SU-DHL-6 (cell line): ENCODE data around the gene VSTM5.
"Not testable (repeated sequence)": the region's sequence is repeated elsewhere in the genome, so short reads cannot be mapped to it uniquely, and the experiment has no call there.

Source experiments
- H2AFZ ChIP-seq: fragments of 200-600 bp; sonication (generic); 2 replicates; pipeline ENCODE4 v1.6.1; 2014; ENCODE audit warnings: low read depth, mild to moderate bottlenecking, moderate library complexity, mixed read lengths, antibody characterized with exemption, low read length; ENCODE audit not compliant: severe bottlenecking
- H3F3A ChIP-seq: fragments of 200-600 bp; shearing (Covaris generic); 2 replicates; pipeline ENCODE4 v1.6.0; 2016; ENCODE audit warnings: antibody characterized with exemption, mild to moderate bottlenecking; ENCODE audit not compliant: insufficient read depth
- H3K27ac ChIP-seq: fragments of 200-600 bp; sonication (generic); 2 replicates; pipeline ENCODE4 v1.5.1; 2016; ENCODE audit warnings: low read depth, mild to moderate bottlenecking, low read length, moderate library complexity, mixed read lengths
- H3K27me3 ChIP-seq: fragments of 200-600 bp; sonication (generic), shearing (Covaris generic); 2 replicates; pipeline ENCODE4 v1.6.0; 2014; ENCODE audit warnings: mild to moderate bottlenecking, low read length
- H3K36me3 ChIP-seq: fragments of 200-600 bp; sonication (generic); 2 replicates; pipeline ENCODE4 v1.6.1; 2014; ENCODE audit warnings: mild to moderate bottlenecking, low read length, mixed read lengths
- H3K4me2 ChIP-seq: fragments of 300-600, 200-600 bp; shearing (Covaris generic), sonication (generic); 2 replicates; pipeline ENCODE4 v1.6.0; 2014; ENCODE audit warnings: low read length, low read depth, mild to moderate bottlenecking; ENCODE audit not compliant: poor library complexity, severe bottlenecking
- H3K4me3 ChIP-seq: fragments of 200-600 bp; sonication (generic); 2 replicates; pipeline ENCODE4 v1.5.1; 2014; ENCODE audit warnings: antibody characterized with exemption, low read length, mild to moderate bottlenecking, mixed read lengths; ENCODE audit not compliant: insufficient read depth, poor library complexity, severe bottlenecking
- H3K79me2 ChIP-seq: fragments of 200-600 bp; sonication (generic); 2 replicates; pipeline ENCODE4 v1.6.1; 2014; ENCODE audit warnings: mild to moderate bottlenecking, low read length, moderate library complexity; ENCODE audit not compliant: insufficient read depth
- H3K9ac ChIP-seq: fragments of 200-600 bp; sonication (generic); 2 replicates; pipeline ENCODE4 v1.7.0; 2014; ENCODE audit warnings: mild to moderate bottlenecking, low read length
- H3K9me2 ChIP-seq: fragments of 200-600 bp; sonication (generic); replicated peaks from 2 replicates; pipeline ENCODE4 v1.6.1; 2014; ENCODE audit warnings: low read length; ENCODE audit not compliant: insufficient read depth
- H3K9me3 ChIP-seq: fragments of 200-600 bp; sonication (generic); 2 replicates; pipeline ENCODE4 v1.6.1; 2014; ENCODE audit warnings: low read length, mixed read lengths; ENCODE audit not compliant: insufficient read depth
- H4K20me1 ChIP-seq: fragments of 200-600 bp; sonication (generic); 2 replicates; pipeline ENCODE4 v1.6.1; 2014; ENCODE audit warnings: low read depth, mild to moderate bottlenecking, antibody characterized with exemption, low read length, moderate library complexity, mixed read lengths
- EZH2phosphoT487 ChIP-seq: fragments of 200-600 bp; sonication (generic), shearing (Covaris generic); conservative IDR thresholded peaks from 2 replicates; pipeline ENCODE4 v1.6.1; 2018; ENCODE audit warnings: mild to moderate bottlenecking, antibody characterized with exemption, low read length, moderate library complexity, mixed read lengths
- TF ChIP-seq, protein P1 (sequence below): fragments of 200-600 bp; sonication (generic); IDR thresholded peaks from one replicate; pipeline ENCODE4 v1.5.1; 2017; ENCODE audit warnings: antibody characterized with exemption, mild to moderate bottlenecking, low read length, moderate library complexity; ENCODE audit not compliant: insufficient read depth, poor library complexity, severe bottlenecking

The VSTM5 gene

DNA sequence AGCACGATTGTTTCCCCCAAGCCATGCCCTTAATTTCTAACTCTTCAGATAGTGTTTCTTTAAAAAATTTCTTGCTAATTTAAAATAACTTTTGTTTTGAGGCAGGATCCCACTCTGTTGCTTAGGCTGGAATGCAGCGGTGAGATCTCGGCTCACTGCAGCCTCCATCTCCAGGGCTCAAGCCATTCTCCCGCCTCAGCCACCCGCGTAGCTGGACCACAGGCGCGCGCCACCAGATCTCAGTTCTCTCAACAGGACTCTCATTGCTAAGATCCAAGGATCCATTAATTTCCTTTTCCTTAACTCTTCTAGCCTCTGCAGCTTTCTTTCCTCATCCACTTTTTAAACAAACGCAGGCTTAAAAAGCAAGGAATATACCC lies 66.7 kb downstream of the VSTM5 start:
- Histone ChIP-seq H3K27ac (peak overlapping the region; percentile 49), H3K27me3 (no peaks in the 10 kb centered on the region)

GRCh38 chr11:93783362-93783761 lies 67.1 kb downstream of the VSTM5 start:
- Histone ChIP-seq H3K9me2 (no peaks in the 10 kb centered on the region), H3K9ac (peak overlapping the region; percentile 97), H3K4me3 (peak overlapping the region; percentile 59), H3K4me2 (peak overlapping the region; percentile 73), H2AFZ (peak overlapping the region; percentile 88), H3K9me3 (no peaks in the 10 kb centered on the region), H3K27me3 (no peaks in the 10 kb centered on the region), H3F3A (peaks cover 6% of the 10 kb centered on the region; the same call in 1 of the 2 replicates), H4K20me1 (peaks cover 23% of the 10 kb centered on the region), H3K36me3 (peaks cover 11% of the 10 kb centered on the region; the same call in 1 of the 2 replicates), H3K79me2 (peaks cover 42% of the 10 kb centered on the region), H3K27ac (no peak overlapping the region)
- TF ChIP-seq EZH2phosphoT487, result no peak
- TF ChIP-seq, protein P1, sequence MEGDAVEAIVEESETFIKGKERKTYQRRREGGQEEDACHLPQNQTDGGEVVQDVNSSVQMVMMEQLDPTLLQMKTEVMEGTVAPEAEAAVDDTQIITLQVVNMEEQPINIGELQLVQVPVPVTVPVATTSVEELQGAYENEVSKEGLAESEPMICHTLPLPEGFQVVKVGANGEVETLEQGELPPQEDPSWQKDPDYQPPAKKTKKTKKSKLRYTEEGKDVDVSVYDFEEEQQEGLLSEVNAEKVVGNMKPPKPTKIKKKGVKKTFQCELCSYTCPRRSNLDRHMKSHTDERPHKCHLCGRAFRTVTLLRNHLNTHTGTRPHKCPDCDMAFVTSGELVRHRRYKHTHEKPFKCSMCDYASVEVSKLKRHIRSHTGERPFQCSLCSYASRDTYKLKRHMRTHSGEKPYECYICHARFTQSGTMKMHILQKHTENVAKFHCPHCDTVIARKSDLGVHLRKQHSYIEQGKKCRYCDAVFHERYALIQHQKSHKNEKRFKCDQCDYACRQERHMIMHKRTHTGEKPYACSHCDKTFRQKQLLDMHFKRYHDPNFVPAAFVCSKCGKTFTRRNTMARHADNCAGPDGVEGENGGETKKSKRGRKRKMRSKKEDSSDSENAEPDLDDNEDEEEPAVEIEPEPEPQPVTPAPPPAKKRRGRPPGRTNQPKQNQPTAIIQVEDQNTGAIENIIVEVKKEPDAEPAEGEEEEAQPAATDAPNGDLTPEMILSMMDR, result no peak

More for the DNA sequence above, 66.7 kb downstream of the VSTM5 start:
- H3K9me3 ChIP-seq, result no peaks in the 10 kb centered on the region
- H3K4me2 ChIP-seq, result peak overlapping the region; percentile 73
- H3K9me2 ChIP-seq, result no peaks in the 10 kb centered on the region
- H3K9ac ChIP-seq, result peak overlapping the region; percentile 97
- peak overlapping the region; percentile 59 for H3K4me3 ChIP-seq
- H3K36me3 ChIP-seq, result peaks cover 12% of the 10 kb centered on the region; the same call in 1 of the 2 replicates
- H4K20me1 ChIP-seq, result peaks cover 23% of the 10 kb centered on the region
- peaks cover 6% of the 10 kb centered on the region; the same call in 1 of the 2 replicates for H3F3A ChIP-seq
- TF ChIP-seq EZH2phosphoT487, result no peak
- TF ChIP-seq, protein P1, result no peak
- H3K79me2 ChIP-seq, result peaks cover 46% of the 10 kb centered on the region
- peak overlapping the region; percentile 88 for H2AFZ ChIP-seq

- Histone ChIP-seq H3K79me2 (no peaks in the 10 kb centered on the region), H3F3A (no peaks in the 10 kb centered on the region), H3K4me3 (no peak overlapping the region), H3K9me2 (no peaks in the 10 kb centered on the region), H3K27me3 (no peaks in the 10 kb centered on the region), H3K9me3 (peaks cover 11% of the 10 kb centered on the region; the same call in 1 of the 2 replicates), H2AFZ (no peak overlapping the region), H3K9ac (no peak overlapping the region), H3K4me2 (no peak overlapping the region), H3K27ac (no peak overlapping the region), H3K36me3 (no peaks in the 10 kb centered on the region), H4K20me1 (no peaks in the 10 kb centered on the region)
- TF ChIP-seq EZH2phosphoT487, result no peak
- TF ChIP-seq, protein P1, result no peak
Measured at GRCh38 chr11:93775289-93775688, 75.1 kb downstream of the VSTM5 start.

DNA sequence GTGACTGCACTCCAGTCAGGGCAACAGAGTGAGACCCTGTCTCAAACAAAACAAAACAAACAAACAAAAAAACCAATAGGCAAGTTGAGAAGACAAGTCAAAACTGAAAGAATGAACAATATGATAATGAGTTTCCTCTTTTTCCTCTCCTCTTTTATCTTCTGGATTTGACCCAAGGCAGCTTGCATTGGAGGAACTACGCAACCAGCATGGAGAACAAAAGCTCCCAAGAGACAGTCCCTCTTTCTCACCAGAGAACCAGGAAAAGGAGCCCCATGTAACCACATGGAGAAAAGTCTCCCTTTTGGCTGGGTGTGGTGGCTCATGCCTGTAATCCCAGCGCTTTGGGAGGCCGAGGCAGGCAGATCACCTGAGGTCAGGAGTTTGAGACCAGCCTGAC lies 75.9 kb downstream of the VSTM5 start:
- H3F3A ChIP-seq, H3K36me3 ChIP-seq, H3K27me3 ChIP-seq, H3K4me2 ChIP-seq, H3K9ac ChIP-seq, H3K27ac ChIP-seq, H2AFZ ChIP-seq, H3K79me2 ChIP-seq, H3K4me3 ChIP-seq, H4K20me1 ChIP-seq, H3K9me2 ChIP-seq: not testable (repeated sequence)
- peaks cover 11% of the 10 kb centered on the region; the same call in 1 of the 2 replicates for H3K9me3 ChIP-seq
